ENCODE measurements around the gene FAR2.
A peak's percentile ranks its signal among the peaks of the same experiment; 100 is the strongest.
"Not testable (repeated sequence)": the region's sequence is repeated elsewhere in the genome, so short reads cannot be mapped to it uniquely, and the experiment has no call there.

FAR2 gene

DNA sequence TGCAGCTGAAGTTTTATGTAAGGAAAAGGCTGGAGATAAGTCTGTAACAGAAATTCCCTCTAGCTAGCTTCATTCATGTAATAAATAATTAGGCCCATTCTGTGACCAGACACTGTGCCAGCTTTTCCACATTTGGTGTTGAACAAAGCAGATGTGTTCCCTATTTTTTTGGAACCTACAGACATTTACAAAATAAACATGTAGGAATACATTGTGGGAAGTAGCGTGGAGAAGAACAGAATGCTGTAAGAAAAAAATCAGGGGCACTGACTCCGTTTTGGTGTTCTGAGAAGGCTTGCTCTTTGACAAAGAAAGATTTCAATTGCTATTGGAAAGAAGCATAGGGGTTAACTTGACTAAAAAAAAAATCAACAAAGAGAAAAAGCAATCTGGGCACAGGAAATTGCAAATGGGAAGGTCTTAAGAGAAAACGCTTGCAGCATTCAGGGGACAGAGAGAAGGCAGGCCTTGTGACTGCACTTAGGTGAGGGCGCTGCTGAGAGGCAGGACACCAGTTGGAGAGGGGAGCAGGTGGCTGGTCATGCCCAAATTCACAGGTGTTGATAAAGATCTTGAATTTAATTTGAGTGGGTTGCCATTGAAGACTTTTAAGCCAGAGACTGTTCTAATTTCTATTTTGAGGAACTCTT lies 4.0 kb downstream of the FAR2 start:
- peak in 7 of 58 donors; percentile 6 to 18 (median 11) for DNase-seq

DNA sequence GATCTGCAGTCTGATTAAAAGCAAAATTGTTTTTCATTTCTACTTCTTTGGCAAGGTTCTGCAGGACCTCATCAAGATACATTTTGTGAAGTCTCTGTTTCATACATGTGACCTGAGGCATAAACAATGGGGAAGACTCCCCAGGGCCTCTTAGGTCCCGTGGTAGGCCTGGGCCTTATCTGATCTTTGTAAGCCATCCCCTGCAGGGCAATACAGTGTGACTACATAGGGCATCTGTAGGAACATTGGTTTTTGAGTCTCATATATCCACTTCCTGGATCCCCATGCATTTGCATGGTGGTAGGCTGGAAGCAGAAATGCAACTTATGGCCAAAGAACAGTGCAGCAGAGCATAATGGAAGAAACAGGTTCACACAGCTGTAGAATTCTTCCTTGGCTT lies 6.0 kb downstream of the FAR2 start:
- no peak for DNase-seq

DNA sequence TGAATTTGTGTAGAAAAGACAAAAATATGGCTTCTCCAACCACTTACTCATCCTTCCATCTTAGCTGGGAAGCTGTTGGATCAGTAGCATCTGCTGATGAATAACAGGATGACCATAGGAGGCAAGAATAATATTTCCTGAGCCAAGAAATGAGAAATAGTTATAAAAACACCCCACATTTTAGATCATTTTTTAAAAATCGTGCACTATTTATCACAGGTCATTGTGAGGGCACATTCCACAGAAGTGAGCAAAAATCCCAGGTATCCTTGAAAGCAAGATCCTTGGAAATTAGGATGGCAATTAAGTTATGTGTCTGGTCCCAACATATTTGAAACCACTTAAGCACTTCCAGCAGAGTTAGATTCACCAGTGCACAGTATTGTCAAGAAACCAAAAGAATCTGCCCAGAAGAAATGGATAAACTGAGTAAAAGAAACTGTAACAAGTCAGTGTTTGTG lies 8.4 kb downstream of the FAR2 start:
- DNase-seq = no peak

DNA sequence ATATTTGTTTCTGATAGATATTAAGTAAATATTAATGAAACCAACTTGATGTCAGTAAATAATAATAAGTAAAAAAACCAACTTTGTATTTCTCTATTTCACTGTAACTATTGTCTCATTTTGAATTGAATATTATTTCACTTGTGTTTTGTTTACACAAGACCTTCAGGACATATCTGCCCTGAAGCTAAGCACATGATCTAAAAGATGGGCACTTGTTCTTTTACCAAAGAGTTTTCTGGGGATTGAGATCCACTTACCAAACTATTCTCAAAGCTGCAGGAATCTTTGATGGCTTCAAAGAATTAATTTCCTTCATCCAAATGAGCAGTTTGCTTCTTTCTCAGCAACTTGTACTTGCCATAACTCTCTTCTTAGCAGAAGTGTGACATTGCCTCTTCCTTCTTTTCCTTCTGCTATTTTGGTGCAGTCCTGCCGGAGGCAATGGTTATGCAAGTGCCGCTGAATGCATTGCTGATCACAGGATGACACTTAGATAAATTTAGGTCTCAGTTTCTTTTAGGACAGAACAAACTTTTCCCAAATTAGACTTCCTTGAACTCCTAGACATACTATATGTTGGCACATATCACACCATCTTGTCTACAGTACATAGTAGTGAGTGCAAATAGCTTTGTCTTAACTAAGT lies 9.2 kb downstream of the FAR2 start:
- peak in 21 of 58 donors; percentile 3 to 74 (median 26) for DNase-seq

DNA sequence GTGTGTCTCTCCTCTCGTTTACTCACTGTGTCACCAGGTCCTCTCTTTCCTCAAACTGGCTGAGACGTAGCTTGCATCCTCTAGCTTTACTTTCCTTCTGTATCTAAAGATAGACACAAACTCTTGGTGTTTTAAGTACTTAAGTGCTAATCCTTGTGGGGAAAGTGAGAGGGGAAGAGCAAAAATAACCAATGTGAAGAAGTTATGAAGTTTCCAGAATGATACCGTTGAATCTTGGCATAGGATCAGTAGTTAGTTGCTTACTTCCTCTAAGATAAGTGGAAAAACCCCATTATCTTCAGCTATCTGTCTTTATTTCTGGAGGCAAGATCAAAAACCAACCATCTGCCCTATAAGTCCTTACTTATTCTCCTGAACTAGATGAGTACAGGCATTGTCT lies 10.6 kb downstream of the FAR2 start:
- peak in 1 of 58 donors; percentile 10 for DNase-seq

DNA sequence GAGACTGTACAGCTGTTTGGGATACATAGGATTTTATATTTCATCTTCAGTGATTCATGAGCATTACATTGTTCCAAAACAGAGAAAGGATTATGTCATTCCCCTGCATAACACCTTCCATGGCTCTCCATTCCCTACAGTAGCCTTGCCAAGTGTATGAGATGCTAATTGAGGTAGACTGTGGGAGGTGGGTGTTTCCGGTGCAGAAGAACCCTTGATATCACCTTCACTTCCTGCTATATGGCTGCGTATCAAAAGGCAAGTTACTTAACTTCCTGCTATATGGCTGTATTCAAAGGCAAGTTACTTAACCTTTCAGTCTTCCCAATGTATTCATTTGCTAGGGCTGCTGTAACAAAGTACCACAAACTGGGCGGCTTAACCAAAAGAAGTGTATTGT lies 11.2 kb downstream of the FAR2 start:
- no peak for DNase-seq

DNA sequence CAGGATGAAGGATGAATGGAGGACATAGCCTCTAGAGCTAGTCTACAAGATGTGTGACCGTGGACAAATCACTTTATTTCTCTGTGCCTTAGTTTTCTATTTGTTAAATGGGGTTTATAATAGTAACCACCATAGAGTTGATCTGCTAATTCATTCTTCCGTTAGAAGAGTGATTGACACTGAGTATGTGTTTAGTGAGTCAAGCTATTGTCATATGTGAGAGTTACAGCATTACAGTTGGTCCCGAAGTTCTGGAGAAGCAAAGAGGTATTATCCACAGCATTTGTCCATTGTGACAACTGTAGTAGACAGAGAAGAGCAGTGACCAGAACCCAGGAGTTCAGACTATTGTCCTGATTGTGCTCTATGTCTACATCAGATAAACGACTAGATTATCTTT lies 14.1 kb downstream of the FAR2 start:
- no peak for DNase-seq

DNA sequence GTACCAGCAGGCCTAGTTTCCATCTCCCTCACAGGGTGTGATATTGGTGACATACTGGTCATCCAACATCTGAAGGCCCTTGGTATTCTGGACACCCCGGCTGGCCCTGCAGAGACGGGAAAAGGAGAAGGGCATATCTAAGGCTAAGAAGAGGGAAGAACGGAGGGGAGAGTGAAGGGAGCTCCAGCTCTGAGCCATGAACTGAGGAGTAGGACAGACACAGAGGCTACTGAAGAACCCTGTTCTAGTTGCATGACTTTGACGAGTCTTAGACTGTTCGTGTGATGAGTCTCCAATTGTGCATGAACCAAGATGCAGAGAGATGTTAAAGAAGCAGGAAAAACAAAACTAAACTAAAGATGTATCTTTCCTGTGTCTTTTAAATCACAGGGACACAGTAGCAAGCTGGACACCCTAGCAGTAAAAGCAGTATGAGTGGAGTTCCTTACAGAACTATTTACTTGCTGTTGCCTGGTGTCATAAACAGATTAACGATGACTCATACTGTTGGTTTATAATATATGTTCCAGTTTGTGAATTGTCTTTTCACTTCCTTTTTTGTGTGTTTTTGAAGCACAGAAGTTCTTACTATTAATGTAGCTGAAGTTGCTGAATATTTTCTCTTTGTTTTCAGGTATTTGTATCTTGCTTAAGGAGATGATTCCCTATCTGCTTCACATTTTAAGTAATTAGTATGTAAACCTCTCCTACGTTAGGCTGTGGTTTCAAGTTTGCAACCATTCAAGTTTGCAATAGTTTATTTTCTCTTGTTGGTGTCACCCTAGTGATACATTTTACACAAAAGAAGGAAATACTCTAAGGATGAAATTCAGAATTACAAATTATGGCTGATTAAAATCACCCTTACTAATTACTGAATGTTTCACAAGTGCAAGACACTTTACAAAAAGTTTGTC lies 15.7 kb downstream of the FAR2 start:
- no peak for DNase-seq

DNA sequence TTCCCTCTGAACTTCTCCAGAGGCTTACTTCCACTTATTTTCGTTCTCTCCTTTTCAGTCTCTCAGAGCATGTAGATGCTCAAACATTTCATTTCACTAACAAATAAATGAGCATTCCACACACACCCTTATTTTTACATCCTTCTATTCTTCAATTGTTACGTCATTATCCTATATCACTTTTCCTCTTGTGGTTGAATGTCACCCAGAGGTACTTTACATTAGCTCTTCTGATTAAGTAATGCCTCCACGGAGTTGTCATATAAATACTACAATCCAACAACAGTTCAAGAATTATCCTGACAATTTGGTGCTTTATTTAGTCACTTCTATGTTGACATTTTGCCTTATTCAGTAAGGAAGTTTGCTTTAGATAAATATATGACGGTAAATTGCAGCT lies 18.4 kb downstream of the FAR2 start:
- DNase-seq = no peak

DNA sequence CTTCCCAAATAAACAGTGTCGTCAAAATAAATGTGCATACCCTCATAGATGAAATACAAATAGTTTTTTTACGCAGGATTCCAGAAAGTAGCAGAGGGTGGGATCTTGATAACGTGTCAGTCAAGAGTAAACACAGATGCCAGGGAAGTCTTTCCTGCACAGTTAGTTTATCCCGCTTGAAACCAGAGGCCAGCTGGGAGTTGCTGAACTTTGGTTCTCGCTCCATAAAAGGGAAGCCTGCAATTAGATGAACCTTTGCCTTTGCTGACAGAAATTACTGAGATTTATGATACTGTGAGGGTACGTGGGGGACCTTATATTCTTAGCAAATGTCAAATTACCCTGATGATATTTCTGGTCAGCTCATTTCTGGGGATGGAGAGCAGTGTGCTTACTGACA lies 18.9 kb downstream of the FAR2 start:
- no peak for DNase-seq

DNA sequence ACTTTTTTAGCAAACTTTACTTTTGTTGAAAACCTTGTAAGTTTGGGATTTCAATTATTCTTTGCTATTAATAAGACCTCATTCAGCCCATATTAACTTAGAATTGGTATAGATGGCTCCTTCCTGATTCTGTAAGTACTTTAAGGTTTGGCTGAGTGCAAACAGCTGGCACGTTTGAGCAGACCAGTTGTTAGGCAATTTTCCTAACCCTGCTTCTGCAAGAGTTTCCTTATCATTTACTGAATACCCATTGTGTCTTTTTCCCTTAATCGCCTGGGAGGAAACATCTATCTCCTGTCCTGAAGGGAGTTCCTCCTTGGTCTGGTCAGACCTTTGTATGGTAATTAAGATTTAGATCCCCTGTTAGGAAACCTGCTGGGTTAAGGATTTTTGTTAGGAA lies 20.9 kb downstream of the FAR2 start:
- DNase-seq = not testable (repeated sequence)

DNA sequence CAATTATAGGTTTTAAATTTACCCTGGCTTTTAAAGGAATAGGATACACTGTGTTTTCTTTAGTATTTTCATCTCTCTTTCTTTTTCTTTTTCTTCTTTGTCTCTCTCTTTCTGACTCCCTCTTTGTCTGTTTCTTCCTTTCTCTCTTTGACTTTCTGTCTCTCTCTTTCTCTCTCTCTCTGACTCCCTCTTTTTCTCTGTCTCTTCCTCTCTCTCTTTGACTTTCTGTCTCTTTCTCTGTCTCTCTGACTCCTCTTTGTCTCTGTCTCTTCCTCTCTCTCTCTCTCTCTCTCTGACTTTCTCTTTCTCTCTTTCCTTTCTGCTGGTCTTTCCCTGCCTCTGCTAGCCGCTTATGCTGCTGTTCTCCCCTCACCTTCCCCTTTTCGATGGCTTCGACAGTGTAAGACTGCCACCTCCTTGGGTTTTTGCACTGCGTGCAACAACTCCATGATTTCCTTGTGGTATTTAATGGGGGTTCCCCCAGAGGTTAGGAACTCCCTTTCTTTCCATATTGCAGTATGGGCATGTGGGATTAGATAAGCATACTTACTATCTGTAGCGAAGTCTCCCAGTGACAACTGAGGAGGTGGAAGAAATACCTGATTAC lies 21.5 kb downstream of the FAR2 start:
- not testable (repeated sequence) for DNase-seq

DNA sequence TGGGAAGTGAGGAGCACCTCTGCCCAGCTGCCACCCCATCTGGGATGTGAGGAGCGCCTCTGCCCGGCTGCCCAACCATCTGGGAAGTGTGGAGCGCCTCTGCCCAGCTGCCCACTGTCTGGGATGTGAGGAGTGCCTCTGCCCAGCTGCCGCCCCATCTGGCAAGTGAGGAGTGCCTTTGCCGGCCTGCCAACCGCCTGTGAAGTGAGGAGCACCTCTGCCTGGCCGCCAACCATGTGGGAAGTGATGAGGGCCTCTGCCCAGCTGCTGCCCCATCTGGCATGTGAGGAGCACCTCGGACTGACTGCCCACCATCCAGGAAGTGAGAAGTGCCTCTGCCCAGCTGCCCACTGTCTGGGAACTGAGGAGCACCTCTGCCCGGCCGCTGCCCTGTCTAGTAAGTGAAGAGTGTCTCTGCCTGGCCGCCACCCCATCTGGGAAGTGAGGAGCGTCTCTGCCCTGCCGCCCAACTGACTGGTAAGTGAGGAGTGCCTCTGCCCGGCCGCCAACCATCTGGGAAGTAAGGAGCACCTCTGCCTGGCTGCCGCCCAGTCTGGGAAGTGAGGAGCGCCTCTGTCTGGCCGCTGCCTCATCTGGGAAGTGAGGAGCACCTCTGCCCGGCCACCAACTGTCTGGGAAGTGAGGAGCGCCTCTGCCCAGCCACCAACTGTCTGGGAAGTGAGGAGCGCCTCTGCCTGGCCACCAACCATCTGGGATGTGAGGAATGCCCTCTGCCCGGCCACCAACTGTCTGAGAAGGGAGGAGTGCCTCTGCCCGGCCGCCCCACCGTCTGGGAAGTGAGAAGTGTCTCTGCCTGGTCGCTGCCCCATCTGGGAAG lies 22.6 kb downstream of the FAR2 start:
- DNase-seq = peak in 1 of 58 donors; percentile 5

DNA sequence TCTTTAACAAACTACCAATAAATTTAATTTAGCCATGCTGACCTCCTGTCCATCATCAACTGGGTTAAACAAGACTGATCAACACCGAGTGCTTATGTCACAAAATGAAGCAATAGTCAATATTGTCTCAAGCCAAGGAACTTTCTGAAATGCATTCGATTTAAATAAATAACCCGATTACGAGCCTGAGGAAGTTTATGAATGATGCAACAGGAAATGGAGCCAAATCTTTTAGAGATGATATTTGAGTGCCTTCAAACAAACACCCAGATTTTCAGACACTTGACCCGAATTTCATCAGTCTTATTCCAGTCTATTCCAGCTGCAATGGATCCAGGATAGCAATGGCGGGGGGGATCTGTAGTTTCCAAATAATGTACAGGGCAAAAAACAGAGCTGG lies 27.9 kb downstream of the FAR2 start:
- DNase-seq = no peak

DNA sequence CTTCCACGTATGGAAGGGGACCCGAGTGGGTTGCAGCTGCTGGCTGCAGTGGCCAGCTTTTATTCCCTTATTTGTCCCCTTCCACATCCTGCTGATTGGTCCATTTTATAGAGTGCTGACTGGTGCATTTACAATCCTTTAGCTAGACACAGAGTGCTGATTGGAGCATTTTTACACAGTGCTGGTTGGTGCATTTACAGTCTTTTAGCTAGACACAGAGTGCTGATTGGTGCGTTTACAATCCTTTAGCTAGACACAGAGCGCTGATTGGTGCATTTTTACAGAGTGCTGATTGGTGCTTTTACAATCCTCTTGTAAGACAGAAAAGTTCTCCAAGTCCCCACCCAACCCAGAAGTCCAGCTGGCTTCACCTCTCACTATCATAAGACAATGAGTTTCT lies 33.2 kb downstream of the FAR2 start:
- not testable (repeated sequence) for DNase-seq

DNA sequence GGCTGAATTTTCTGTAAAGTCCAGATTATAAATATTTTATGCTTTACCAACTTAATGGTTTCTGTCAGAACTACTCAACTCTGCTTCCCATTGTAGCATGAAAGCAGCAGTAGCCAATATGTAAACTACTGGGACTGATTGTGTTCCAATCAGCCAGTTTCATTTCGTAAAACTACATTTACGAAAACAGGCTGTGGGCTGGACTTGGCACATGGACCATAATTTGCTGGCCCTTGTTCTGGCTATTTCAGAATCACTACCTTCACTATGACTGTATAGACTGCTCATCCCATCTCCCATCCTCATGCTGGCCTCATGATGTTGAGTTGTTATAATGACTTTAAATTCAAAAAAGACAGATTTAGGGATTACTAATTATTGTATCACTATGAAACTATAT lies 38.7 kb downstream of the FAR2 start:
- DNase-seq = no peak

DNA sequence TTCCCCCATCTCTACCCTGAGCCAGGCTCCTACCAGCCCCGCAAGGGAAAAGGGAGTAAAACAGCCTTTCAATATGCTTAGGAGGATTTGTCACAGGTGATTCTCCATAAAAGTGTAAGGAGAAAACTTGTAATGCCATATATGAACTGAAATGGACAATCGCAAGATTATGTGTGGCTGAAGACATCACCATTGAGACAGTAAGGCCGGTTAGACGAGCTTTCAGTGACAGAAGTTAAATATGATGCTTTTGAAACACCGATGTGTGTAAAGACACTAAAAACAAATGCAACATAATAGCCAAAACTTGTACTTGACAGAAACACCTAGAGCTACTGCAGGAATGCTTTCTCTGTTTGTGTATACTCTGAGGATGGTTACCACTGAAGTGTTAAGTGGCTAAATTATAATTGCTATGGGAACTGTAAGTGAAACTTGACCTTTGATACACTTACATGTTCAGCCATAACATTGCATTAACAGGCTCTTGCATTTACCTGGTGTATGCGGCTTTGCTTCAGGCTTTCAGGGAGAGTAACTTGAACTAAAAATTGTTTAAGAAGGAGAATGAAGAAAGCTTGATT lies 42.3 kb downstream of the FAR2 start:
- DNase-seq = no peak

DNA sequence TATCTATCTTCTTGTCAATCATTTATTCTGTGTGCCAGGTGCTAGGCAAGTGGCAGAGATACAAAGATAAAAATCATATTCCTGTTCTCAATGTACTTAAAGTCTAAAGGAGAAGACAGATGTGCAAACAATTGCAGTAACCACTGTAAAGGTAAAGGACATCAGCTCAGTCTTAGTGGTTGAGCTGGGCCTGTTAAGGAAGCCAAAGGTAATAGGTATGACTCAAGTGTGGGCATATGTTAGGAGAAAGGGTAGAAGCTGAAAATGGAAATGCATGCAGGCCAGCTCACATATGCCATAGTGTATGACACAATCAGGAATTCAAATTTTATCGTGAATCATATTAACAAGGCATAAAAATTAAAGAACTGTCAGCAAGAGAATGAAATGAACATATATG lies 49.8 kb downstream of the FAR2 start:
- DNase-seq = no peak

DNA sequence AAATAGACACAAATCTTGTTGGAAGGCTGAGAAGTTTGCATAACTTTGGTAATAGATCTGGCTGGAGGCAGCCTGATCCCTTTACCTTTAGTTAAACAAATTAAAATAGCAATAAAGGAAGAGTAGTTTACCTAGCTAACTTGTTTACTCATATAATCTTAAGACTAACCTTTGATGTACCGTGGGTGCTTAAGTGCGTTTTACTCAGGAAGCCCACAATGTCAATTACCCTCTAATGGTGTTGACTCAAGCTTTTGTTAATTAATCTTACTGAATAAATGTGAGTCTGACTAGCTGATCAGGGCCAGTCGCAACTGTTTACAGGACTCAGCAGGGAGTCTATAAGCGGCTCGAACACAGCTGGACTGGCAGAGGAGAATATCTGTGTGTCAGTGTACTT lies 51.5 kb downstream of the FAR2 start:
- DNase-seq = no peak

DNA sequence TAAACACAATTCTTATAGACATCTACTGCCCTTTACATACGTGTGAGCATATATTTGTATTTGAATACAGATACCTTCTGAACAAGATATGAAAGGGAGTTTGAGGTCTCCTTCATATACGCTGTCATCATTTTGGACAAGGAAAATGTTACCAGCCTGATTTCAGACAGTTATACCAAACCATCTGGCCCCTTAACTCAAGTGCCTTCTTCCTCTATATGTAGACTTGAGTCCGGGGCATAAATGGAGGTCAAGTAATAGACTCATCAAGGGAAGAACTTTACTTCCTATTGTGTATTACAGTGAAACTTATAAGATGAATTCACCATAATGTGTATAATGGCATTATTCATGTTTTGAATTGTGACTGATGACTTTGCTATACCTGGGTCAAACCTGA lies 52.2 kb downstream of the FAR2 start:
- DNase-seq = no peak
